ENCODE results near the gene SH3D19.

DNA sequence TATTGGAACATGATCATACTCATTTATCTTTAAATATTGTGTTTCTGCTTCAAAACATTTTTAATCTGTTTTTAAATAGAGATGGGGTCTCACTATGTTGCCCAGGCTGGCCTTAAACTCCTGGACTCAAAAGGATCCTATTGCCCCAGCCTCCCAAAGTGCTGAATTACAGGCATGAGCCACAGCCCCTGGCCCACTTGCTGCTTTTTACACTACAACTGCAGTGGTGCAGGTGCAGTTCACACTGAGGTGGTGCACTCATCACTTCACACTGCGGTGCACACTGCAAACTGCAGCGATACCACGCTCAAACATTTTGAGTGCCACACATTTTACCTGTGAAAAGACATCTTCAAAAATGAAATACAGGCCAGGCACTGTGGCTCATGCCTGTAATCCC lies 215.2 kb downstream of the SH3D19 start:
- TF ChIP-seq CTCF (IDR thresholded peaks at IDR 0.05 in 4 of 5, conservative IDR thresholded peaks at IDR 0.05 in 1 of 5) (no peak), POLR2A (IDR thresholded peaks at IDR 0.05) (no peak)
